B cell (primary cell): Measurements from ENCODE around the gene TBRG4.
"Not testable (repeated sequence)": the region's sequence is repeated elsewhere in the genome, so short reads cannot be mapped to it uniquely, and the experiment has no call there.

Source experiments
- CTCF ChIP-seq: fragments of 200-600 bp; IDR thresholded peaks from one replicate; pipeline ENCODE4 v1.8.0; 2022; ENCODE audit warnings: antibody characterized with exemption, mild to moderate bottlenecking
- EZH2 ChIP-seq: IDR thresholded peaks from 2 replicates; pipeline ENCODE4 v1.6.1; 2012; ENCODE audit warnings: borderline replicate concordance, low read depth, mild to moderate bottlenecking, moderate library complexity, low read length; ENCODE audit not compliant: insufficient read depth, poor library complexity, severe bottlenecking

- TF ChIP-seq CTCF, EZH2: not testable (repeated sequence)
Measured at GRCh38 chr7:45114257-45114656, 2.8 kb upstream of the TBRG4 start.
